ENCODE data around the gene ARPP19.

GRCh38 chr15:52498706-52499105 lies 70.1 kb downstream of the ARPP19 start:
- TF ChIP-seq, protein P1, sequence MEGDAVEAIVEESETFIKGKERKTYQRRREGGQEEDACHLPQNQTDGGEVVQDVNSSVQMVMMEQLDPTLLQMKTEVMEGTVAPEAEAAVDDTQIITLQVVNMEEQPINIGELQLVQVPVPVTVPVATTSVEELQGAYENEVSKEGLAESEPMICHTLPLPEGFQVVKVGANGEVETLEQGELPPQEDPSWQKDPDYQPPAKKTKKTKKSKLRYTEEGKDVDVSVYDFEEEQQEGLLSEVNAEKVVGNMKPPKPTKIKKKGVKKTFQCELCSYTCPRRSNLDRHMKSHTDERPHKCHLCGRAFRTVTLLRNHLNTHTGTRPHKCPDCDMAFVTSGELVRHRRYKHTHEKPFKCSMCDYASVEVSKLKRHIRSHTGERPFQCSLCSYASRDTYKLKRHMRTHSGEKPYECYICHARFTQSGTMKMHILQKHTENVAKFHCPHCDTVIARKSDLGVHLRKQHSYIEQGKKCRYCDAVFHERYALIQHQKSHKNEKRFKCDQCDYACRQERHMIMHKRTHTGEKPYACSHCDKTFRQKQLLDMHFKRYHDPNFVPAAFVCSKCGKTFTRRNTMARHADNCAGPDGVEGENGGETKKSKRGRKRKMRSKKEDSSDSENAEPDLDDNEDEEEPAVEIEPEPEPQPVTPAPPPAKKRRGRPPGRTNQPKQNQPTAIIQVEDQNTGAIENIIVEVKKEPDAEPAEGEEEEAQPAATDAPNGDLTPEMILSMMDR (IDR thresholded peaks at IDR 0.05), result no peak
- TF ChIP-seq POLR2A (IDR thresholded peaks at IDR 0.05), result no peak

Measured in adrenal gland (tissue), 5 donors.